ENCODE results near the gene ESAM. TPM values are rescaled to one million over a fixed set of nuclear protein-coding genes. Genes with fewer than 3 reads are reported as not detected.

The ESAM gene
- total RNA-seq, 1 donor, result 0.43 TPM

- TF ChIP-seq, protein P1, sequence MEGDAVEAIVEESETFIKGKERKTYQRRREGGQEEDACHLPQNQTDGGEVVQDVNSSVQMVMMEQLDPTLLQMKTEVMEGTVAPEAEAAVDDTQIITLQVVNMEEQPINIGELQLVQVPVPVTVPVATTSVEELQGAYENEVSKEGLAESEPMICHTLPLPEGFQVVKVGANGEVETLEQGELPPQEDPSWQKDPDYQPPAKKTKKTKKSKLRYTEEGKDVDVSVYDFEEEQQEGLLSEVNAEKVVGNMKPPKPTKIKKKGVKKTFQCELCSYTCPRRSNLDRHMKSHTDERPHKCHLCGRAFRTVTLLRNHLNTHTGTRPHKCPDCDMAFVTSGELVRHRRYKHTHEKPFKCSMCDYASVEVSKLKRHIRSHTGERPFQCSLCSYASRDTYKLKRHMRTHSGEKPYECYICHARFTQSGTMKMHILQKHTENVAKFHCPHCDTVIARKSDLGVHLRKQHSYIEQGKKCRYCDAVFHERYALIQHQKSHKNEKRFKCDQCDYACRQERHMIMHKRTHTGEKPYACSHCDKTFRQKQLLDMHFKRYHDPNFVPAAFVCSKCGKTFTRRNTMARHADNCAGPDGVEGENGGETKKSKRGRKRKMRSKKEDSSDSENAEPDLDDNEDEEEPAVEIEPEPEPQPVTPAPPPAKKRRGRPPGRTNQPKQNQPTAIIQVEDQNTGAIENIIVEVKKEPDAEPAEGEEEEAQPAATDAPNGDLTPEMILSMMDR (IDR thresholded peaks at IDR 0.05; ENCODE audit: insufficient read depth, low read depth, low read length), result no peak
- H3K4me3 ChIP-seq (ENCODE audit: low read depth, low read length), result no peak overlapping the region
- no peak for DNase-seq (ENCODE audit: low read depth)
These were observed 9.5 kb downstream of the ESAM start for GRCh38 chr11:124752471-124753102.

- no peak within 1 kb of the TSS for H3K4me3 ChIP-seq (ENCODE audit: low read depth, low read length)
- no peak for DNase-seq (ENCODE audit: low read depth)
- TF ChIP-seq, protein P1 (IDR thresholded peaks at IDR 0.05; ENCODE audit: insufficient read depth, low read depth, low read length), result no peak
These were observed 10.2 kb downstream of the ESAM start, which contains the start of gene VSIG2 for GRCh38 chr11:124751741-124752470. VSIG2 (minus strand) TSS chr11:124752255; CDS start chr11:124752137, 118 bp downstream.

DNA sequence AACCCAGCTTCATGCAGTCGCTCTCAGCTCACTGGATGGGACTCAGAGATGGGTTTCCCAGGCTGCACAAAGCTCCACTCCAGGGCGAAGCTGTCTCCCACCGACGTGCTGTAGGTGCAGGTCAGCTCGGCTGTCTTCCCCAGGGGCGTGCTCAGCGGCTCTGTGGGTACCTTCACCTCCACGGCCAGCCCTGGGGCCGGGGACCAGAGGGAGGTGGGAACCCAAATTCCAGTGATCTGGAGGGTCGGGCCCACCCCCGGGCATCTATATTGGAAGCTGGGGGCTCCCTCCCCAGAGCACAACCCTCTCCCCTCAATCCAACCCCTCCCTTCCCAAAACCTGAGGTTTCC, 10.7 kb downstream of the ESAM start:
- no peak for DNase-seq (ENCODE audit: low read depth)
- TF ChIP-seq, protein P1 (IDR thresholded peaks at IDR 0.05; ENCODE audit: insufficient read depth, low read depth, low read length), result no peak
- H3K4me3 ChIP-seq (ENCODE audit: low read depth, low read length), result no peak overlapping the region

DNA sequence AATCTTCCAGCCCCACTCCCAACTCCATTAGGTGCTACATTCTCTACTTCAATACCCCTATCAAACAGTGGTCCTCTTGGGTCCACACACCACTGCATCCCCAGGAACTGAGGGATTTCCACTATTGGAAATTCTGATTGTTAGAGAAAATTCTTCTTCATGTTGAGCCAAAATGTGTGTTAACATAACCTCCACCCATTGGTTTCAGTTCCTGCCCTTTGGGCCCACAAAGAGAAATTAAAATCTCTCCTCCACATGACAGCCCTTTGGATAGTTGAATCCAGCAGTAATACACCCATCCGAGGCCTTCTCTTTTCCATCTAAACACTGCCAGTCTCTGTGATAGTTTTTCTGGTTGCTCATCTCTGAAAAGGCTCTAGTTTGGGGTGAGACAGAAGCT, 12.2 kb downstream of the ESAM start:
- TF ChIP-seq, protein P1 (IDR thresholded peaks at IDR 0.05; ENCODE audit: insufficient read depth, low read depth, low read length), result no peak
- H3K4me3 ChIP-seq (ENCODE audit: low read depth, low read length), result no peak overlapping the region
- no peak for DNase-seq (ENCODE audit: low read depth)

DNA sequence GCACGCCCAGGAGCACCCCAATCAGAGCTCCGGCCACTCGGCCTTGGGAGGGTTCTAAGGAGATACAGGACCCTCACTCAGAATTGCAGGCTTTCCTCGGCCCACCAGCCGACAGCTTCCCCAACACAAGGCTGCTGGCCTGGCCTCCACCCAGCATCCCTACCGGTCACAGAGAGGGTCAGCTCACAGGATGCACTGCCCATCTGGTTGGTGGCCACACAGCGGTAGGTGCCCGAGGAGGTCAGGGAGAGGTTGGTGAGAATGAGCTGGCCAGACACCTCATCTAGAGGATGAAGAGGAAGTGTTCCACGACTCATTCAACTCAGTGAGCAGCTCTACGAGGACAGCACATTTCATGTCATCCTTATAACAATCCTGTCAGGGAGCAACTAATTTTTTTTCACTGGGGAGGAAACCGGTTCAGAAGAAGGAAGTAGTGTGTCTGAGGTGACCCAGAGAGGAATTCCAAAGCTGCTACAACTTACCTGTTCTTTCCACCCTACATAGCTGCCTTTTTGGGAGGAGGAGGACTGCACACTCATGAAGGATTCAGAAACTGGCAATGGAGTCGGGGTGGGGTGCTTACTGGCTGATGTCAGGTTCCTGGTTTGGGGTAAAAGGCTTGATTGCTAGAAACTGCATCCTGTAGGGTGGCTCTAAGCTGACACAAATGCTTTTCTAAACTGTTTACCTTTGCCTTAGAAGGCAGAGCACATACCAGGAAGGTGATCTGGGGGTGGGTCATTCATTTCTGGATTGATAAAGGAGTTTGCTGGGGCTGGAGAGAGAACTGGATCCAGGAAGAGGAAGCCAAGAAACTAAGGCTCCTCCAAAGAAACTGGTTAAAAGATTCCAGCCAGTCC, 13.4 kb downstream of the ESAM start:
- H3K4me3 ChIP-seq (ENCODE audit: low read depth, low read length), result no peak overlapping the region
- TF ChIP-seq, protein P1 (IDR thresholded peaks at IDR 0.05; ENCODE audit: insufficient read depth, low read depth, low read length), result no peak
- DNase-seq (ENCODE audit: low read depth), result no peak

- DNase-seq (ENCODE audit: low read depth), result no peak
- TF ChIP-seq, protein P1 (IDR thresholded peaks at IDR 0.05; ENCODE audit: insufficient read depth, low read depth, low read length), result no peak
- H3K4me3 ChIP-seq (ENCODE audit: low read depth, low read length), result no peak overlapping the region
These were observed 14.0 kb downstream of the ESAM start for GRCh38 chr11:124748100-124748418.

Data from fibroblast of villous mesenchyme (primary cell).